HG03280 (cell line): ENCODE results near the gene DDAH1.
"Not testable (repeated sequence)": the region's sequence is repeated elsewhere in the genome, so short reads cannot be mapped to it uniquely, and the experiment has no call there.

Source experiments
- ATAC-seq: cut with Tn5 transposase; IDR thresholded peaks from one replicate; pipeline ENCODE4 v1.9.1; 2021; ENCODE audit warnings: mild to moderate bottlenecking, moderate library complexity; ENCODE audit not compliant: unreplicated experiment

Gene DDAH1

DNA sequence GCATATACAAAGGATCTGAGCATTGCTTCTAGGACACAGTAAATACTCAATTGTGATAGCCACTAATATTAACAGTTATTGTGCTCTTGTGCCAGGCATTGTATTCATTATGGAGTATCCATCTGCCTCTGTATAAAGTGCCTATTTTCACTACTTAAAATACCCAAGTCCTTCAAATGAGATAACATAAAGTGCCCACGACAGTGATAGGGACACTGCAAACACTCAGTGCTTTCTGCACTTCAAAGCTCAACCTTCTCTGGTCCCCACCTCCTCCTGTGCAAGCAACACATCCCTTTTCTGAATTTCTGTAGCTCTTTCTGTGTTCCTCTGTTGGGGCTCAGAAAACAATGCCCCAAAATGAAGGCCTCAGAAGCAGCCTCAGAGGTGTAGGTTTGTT, 6.6 kb upstream of the DDAH1 start:
- ATAC-seq: no peak

DNA sequence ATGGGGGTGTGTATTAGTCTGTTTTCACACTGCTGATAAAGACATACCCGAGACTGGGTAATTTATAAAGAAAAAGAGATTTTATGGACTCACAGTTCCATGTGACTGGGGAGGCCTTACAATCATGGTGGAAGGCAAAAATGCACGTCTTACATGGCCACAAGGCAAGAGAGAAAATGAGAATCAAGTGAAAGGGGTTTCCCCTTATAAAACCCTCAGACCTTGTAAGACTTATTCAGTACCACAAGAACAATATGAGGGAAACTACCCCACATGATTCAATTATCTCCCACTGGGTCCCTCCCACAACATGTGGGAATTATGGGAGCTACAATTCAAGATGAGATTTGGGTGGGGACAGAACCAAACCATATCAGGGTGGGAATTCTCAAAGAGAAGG, 5.2 kb upstream of the DDAH1 start:
- not testable (repeated sequence) for ATAC-seq

DNA sequence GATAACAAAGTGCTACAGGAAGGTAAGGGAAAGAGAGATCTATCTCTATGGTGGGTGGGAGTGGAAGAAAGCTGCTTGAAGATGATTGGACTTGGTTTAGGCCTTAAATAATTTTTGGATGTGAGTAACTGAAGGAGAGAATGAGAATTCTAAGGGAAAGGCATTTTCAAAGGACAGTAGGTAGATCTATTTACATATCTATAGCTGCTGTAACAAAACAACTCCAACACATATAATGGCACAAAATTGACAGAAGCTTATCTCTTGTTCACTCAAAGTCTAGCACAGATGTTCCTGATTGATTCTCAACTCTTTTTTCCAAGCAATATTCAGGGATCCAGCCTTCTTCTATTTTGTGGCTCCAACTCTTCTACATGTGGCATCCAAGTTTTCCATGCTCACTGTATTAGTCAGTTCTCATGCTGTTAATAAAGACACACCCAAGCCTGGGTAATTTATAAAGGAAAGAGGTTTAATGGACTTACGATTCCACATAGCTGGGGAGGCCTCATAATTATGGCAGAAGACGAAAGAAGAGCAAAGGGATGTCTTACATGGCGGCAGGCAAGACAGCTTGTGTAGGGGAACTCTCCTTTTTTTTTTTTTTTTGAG, 3.1 kb upstream of the DDAH1 start:
- ATAC-seq: no peak

DNA sequence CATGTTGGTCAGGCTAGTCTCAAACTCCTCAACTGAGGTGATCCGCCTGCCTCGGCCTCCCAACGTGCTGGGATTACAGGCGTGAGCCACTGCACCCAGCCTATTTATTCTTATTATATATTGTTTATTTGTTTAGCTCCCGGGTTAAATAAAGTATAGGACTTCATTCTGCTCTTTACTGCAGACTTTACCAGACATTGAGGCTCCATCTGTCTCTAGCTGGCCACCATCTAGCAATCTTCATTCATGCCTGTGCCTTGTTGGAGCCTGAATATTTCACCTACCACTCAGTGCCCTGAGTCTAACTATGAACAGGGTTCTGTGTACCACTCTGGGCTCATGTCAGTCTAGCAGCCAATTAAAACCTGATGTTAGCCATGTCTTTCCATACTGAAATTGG, 2.1 kb upstream of the DDAH1 start:
- no peak for ATAC-seq

DNA sequence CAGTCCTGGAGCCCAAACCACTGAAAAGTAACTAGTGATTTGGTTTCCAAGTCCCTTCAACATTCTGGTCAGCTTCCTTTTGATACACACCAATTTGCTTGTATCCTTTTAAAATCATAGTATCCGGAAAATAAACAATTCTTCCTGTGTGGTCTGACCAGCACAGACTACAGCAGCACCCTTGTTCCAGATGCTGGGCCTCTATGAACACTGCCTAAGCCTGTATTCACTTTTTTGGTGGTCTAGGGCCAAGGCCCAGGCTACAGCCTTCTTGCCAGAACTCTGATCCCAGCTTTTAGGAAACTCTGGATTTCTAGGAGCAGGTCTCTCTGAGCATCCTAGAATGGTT, 801 bp upstream of the DDAH1 start:
- no peak for ATAC-seq

DNA sequence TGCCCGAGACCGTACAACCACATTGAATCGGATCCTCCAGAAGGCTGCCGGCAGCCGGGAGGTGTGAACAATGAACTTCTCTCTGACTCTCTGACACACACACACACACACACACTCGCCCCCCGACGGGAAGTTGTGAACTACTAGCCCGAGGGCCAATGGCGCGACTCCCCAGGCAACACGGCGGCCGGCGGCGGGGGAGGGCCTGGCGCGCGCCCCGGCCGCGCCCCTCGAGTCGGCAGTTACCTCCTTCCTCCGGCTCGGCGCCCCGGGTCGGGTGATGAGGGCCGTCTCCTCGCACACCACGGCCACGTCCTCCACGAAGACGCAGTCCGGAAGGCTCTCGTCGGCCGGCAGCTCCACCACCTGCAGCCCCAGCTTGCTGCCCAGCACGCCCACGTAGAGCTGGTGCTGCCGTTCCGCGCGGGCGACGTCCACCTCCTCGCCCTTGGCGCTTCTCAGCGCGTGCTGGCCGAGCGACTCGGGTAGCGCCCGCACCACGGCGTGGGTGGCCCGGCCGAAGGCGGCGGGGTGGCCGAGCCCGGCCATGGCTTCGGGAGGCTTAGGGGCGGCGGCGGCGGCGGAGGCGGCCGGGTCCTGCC, 361 bp downstream of the DDAH1 start:
- peak; percentile 48 for ATAC-seq

DNA sequence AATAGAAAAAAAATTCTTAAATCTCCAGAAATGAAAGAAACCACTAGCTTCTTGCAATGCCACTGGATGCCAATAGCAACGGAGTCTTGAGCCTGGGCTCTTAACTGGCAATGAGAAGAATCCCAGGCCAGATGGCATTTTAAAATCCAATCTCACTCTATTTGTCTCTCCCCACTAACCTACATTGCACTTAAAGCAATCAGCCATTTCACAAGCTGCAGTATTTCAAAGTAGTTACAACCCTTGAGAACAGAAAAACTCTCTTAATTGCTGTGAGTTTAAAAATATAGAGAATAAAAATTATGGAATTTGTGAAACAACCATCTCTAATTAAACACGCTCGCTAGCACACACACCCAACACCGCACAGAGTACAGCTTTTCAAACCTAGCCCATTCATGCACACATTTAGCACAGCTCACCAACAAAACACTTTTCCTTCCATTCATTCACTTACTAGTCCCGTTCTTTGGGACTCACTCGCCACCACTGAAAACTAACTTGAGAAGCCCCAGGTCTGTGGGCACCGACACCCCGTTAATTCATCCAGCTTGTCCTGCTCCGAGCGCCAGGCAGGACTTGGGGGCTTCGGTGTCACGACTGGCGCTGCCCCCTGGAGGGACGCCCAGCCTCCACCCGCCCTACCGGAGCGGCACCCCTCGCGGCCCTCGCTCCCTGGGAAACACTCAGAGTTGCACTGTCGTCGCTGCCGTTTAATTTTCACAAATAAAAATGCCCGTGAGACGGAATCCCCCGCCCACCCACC, 1.0 kb downstream of the DDAH1 start:
- no peak for ATAC-seq

DNA sequence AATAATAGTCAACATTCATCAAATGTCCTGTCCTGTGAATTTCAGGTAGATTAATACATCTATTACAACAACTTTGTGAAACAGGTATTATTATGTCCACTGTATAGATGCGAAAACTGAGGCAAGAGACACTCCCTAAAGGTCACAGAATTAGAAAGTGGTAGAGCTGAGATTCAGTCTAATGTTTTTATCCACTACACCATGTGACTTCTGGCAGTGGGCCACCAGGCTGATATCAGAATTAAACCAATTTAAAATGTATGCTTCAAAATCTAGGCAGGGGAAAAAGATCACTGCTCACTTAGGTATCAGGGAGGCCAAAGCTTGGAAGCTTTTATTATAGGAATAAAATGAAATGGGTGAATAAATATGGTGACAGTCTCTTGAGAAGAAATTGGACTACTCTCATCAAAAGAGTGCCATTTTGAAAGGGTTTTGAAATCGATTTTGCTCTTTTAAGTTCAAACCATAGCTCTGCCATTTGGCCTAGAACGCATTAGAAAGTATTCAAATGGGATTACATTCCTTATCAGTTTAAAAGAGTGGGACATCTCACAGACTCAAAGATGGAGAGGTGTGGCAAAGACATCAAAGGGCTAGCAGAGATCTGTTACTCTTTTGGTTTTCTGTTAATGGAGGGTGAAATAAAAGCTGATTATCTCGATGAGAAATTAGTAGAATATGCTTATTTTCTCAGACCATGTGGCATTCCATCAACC, 1.9 kb downstream of the DDAH1 start:
- ATAC-seq: no peak

DNA sequence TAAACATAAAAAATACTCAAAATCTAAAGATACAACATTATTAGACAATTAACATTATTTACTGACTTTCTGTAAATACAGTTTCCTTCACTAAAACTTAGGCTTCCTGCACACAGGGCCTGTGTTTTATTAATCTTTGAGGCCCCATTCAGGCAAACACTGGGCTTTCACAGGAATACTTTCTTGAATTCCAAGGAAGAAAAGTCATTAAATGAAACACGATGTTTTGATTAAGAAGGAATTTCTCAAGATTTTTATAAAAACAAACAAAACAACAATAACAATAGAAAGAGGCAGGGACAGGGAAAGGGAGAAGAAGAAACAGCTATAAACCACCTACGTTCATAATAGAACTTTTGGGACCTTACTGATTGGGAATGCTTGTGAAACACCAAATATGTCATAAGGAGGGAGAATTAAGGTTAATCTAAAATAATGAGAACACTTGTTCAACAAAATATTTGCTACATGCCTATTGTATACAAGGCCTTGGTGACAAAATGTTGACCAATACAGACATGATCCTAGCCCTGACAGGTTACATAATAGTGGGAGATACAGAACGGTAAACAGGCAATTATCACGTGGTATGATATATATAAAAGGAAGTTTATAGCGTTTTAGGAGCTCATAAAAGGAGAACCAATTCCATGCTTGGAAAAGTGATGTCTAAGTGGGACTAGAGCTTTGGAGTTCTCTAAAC, 3.6 kb downstream of the DDAH1 start:
- no peak for ATAC-seq

DNA sequence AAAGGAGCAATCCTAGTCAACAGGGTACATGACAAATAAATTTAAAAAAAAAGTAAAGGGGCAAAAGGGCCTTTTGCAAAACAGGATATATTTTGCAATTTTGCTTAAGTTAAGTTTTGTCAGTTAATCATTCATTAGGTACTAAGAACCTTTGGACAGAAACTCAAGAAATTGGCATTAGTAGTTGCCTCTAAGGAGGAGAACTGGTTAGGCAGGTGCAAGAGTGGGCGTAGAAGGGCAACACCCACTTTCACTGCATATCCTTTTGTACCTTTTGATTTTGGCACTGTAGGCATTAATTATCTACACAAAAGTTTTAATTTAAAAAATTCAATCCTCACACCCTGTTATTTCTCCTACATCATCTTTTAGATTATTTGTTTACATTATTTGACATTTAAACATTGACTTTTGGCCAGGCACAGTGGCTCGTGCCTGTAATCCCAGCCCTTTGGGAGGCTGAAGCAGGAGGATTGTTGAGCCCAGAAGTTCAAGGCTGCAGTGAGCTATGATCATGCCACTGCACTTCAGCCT, 4.3 kb downstream of the DDAH1 start:
- no peak for ATAC-seq

DNA sequence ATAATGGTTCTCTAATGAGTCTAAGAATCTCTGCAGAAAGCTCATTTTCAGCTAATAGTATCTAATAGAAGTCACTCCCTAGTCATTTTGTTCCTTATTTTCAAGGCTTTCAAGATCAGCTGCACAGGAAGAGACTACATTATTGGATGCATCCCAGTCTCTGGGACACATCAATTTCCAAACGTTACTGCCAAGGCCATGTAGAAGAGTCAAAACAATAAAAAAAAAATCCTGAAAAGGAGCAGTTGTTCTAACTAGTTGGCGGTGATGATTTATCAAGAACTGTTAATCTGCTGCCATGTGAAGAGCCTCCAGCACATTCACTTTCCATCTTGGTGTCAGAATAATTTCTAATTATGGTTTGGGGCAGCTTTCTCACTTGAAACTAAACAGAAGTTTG, 5.7 kb downstream of the DDAH1 start:
- no peak for ATAC-seq

DNA sequence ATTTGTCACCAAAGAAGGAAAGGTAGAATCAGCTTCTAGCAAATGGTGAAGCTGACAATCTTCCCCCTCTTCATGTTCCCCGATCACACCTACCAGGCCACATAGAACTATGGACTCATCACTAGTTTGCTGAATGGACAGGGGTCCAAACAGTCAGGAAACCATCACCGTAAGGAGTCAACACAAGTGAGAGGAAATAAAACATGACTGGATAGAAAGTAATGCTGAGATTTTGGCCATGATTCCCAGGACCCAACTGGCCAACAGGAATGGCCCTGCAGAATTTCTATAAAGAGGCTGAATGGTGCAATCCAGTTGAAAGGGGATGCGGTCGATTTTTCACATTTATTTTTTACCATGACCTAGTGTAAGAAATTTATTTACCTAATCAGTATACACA, 10.7 kb downstream of the DDAH1 start:
- no peak for ATAC-seq

DNA sequence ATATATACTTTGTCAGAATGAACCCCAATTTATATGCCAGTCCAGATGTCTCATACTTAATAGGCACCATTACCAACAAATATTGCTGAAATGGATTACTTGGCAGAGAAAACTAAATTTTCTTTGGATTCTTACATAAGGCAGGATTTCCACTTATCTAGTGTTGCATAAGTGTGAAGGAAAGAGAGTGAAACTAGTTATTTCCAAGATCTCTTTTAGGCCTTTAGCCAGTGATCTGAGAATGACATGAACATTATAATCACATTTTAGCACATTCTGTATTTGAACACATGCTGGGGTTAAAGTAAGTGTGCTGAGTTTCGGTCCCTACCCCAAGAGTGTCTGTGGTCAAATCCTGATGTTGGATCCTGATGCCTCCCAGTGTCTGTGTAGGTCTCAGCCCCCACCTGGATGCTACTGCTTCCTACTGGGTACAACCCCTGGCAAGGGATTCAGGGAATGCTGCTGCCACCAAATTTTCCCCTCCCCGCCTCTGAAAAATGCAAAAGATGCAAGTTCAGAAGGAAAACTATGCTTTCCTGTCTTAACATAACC, 11.2 kb downstream of the DDAH1 start:
- ATAC-seq: no peak

DNA sequence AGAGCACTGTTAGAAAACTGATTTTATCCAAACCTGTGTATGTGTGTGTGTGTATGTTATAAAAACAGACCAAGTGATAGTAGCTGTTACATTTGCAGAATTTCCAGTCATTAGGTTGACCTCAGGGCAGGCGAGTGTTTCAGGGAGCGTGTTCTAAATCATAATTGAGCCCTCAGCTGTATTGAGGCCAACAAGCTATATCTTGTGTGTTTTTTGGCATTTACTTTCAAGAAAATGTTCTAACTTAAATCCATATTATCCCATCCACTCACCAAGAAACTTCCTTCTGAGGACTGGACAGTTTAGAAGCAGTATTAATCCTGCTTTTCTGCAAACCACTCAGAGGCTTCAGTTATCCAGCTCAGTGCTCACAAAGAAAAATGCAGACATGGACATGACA, 12.0 kb downstream of the DDAH1 start:
- no peak for ATAC-seq

DNA sequence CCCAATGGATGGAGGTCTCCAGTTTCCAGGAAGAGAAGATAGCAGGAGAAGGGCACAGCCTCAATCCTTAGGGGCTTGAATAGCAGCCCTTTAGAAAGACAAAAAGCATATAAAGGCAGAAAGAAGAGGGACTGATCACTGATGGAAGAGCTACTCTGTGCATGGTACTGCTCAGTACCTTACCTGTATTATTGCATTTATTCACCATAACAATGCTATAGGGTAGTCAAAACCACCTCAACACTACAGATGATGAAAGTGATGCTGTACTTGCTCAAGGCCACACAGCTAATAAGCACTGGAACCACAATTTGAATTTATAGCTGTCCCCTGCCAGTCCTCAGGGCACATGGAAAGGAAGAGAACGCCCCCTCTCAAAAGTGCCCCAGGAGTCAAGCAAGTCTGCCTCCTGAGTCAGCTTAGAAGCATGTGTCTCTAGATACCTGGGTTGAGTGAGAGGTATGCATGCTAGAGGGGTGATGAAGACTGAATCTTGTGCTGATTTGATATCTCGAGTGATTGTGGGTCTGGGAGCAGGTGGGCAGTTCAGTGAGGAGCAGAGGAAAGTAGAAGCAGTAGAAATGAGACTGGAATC, 13.6 kb downstream of the DDAH1 start:
- ATAC-seq: no peak

DNA sequence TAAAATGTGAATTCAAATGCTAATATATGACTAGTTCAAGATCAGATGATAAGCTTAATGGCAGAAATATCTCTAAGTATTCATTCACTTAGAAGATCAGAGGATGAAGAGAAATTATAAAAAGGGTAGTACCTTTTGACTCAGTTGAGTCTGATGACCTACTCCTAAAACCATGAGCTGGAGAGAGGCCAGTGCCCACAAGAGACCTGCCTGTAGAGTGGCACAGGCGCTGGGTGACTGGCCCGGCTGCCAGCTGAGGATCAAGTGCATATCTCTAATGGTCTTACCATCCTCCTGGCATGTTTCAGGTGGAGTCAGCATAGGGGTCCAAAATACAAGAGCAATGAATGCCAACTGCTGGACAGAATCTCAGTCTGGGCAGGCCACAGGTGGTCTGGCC, 14.1 kb downstream of the DDAH1 start:
- ATAC-seq: no peak

DNA sequence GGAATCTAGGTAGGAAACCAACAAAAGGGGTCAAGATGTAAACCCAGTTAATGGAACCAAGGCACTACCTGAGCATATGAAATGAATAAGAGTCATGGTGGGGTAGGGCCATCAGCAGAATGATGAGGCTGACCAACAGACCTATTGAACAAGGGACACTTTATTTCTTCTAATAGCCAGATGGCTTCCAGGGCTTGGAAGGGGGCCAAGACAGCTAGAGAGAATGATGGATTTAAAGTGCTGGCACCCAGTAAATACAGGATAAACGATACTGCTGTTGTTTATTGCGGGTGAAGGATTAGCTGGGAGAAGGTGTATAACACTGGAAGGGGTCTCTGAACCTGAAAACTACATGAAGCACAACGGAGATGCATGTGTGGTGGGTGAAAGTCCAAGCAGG, 15.6 kb downstream of the DDAH1 start:
- ATAC-seq: no peak

DNA sequence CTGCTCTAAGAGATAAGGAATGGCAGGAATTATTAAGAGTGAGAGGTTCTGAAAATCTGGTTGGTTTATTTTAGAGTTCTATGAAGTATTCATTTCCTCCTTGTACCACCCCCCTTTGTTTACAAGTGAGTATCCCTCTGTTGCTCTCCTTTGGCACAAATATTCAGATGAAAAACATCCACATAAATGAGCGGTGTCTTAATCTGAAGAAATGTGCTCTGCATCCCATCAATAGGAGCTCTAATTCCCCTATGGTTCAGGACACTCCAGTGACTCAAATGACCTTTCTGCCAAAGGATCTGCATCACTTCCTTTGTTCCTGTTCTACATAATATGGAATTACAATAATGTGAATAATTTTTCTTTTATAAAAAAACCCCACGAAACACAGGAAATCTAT, 16.6 kb downstream of the DDAH1 start:
- no peak for ATAC-seq

DNA sequence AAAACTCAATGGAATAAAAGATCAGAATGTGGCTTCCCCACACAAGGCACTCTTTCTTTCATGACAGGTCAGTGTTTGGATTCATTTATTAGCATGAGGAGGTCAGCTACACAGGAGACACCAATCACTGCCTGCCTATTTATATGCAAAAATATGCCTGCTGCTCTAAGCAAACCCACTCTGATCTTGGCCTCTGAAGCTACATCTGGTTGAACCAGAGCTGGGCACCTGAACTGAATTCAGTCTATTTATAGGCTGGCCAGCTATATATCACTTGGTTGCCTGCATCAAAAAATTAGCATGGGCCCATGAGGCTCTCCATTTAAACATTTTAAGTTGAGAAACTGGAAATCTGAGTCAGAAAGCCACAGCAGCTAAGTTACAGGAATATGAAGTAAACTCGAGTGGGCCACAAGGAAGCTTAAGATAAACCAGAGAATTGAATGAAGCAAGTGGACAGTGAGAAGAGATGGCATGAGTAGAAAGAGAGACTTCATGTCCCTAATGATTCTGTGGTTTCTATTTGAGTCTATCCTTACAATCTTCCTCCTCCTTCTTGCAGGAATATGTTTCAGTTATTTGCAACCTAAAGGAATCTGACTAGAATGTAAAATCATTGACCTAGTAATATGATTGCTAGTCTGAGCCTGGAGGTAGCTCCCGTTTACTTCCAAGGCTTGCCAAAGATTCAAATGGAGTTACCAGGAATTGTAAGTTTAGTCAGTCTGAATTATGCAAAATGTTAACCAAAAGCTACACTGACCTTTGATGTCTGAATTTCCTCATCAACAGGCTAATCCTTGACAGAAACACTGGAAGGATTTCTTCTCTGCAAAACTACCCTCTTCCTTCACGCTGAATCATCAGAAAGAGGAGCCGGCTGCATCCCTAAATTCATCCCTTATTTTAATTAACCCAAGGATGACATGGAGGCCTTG, 17.7 kb downstream of the DDAH1 start:
- ATAC-seq: no peak
